Upper lobe of left lung (tissue), 4 donors: ENCODE measurements around the gene MRPL48.

Experiments used
- CTCF ChIP-seq, 6 experiments: fragments of 450-650 bp in 4 of 6; fragments of 200-600 bp in 2 of 6; sonication (generic) in 2 of 6; IDR thresholded peaks; one replicate each; pipeline ENCODE4 v1.5.1; 2016 to 2019; ENCODE audit warnings: antibody characterized with exemption in 6 of 6
- EP300 ChIP-seq, 4 donors: sonication (generic); formaldehyde crosslinking; IDR thresholded peaks; one replicate each; pipeline ENCODE4 v1.5.1; 2017; ENCODE audit warnings: antibody characterized with exemption in 4 of 4, control low read depth in 2 of 4
- POLR2A ChIP-seq, 4 donors: fragments of 450-650 bp; IDR thresholded peaks; one replicate each; pipeline ENCODE4 v1.5.1; 2016 to 2017; ENCODE audit warnings: antibody characterized with exemption in 4 of 4, mild to moderate bottlenecking in 2 of 4
- POLR2AphosphoS5 ChIP-seq, 2 donors: sonication (generic); formaldehyde crosslinking; IDR thresholded peaks; one replicate each; pipeline ENCODE4 v1.5.1; 2017; ENCODE audit warnings: antibody characterized with exemption in 2 of 2

- TF ChIP-seq CTCF (IDR thresholded peaks at IDR 0.05) (no peak), POLR2A (IDR thresholded peaks at IDR 0.05) (no peak), EP300 (IDR thresholded peaks at IDR 0.05) (no peak), POLR2AphosphoS5 (IDR thresholded peaks at IDR 0.05) (no peak)
Measured at GRCh38 chr11:73914284-73914683, 126.6 kb downstream of the MRPL48 start.
